GM12878 (cell line): Measurements from ENCODE around the gene WWTR1. TPM values are rescaled to one million over a fixed set of nuclear protein-coding genes. Genes with fewer than 3 reads are reported as not detected.

Experiments
- CHD4 ChIP-seq: fragments of 200-600 bp; sonication (generic); IDR thresholded peaks from 2 replicates; pipeline ENCODE4 v1.6.1; 2016; ENCODE audit warnings: mild to moderate bottlenecking
- CREB1 ChIP-seq: IDR thresholded peaks from 2 replicates; pipeline ENCODE4 v1.6.1; 2012; ENCODE audit warnings: low read depth, mild to moderate bottlenecking, inconsistent platforms
- EP300 ChIP-seq, 2 experiments: fragments of 150-350 bp in 1 of 2; IDR thresholded peaks; 2 replicates each; pipeline ENCODE4 v1.6.1; 2011 to 2012; ENCODE audit warnings: low read depth in 2 of 2, low read length in 2 of 2, borderline replicate concordance in 1 of 2, improper control_type of control experiment in 1 of 2, inconsistent platforms in 1 of 2; ENCODE audit not compliant: control insufficient read depth in 1 of 2
- ESRRA ChIP-seq: IDR thresholded peaks from 2 replicates; pipeline ENCODE4 v1.6.1; 2012; ENCODE audit warnings: mild to moderate bottlenecking, low read length, improper control_type of control experiment
- HDAC6 ChIP-seq: fragments of 200-600 bp; sonication (generic); IDR thresholded peaks from one replicate; pipeline ENCODE4 v1.8.0; 2017; ENCODE audit warnings: antibody characterized with exemption; ENCODE audit not compliant: unreplicated experiment
- IKZF2 ChIP-seq, 2 experiments: fragments of 450-650 bp; IDR thresholded peaks; 2 replicates each; pipeline ENCODE4 v1.6.1; 2017; ENCODE audit warnings: mild to moderate bottlenecking in 2 of 2, moderate library complexity in 2 of 2
- KAT2A ChIP-seq: conservative IDR thresholded peaks from 2 replicates; pipeline ENCODE4 v1.6.1; 2011; ENCODE audit warnings: low read depth, low read length; ENCODE audit not compliant: control insufficient read depth
- MXI1 ChIP-seq: fragments of 150-350 bp; IDR thresholded peaks from 2 replicates; pipeline ENCODE4 v1.6.1; 2011; ENCODE audit warnings: low read depth, mild to moderate bottlenecking, inconsistent platforms, low read length, improper control_type of control experiment
- NBN ChIP-seq: fragments of 450-650 bp; IDR thresholded peaks from 2 replicates; pipeline ENCODE4 v1.6.1; 2016
- NRF1 ChIP-seq: conservative IDR thresholded peaks from 2 replicates; pipeline ENCODE4 v1.6.1; 2011; ENCODE audit warnings: mild to moderate bottlenecking, low read depth, low read length, improper control_type of control experiment
- PAX8 ChIP-seq: fragments of 450-650 bp; IDR thresholded peaks from 2 replicates; pipeline ENCODE4 v1.6.1; 2017; ENCODE audit warnings: mild to moderate bottlenecking, moderate library complexity
- POLR2AphosphoS2 ChIP-seq: IDR thresholded peaks from 2 replicates; pipeline ENCODE4 v1.6.1; 2011; ENCODE audit warnings: low read depth, mild to moderate bottlenecking, low read length, improper control_type of control experiment, moderate library complexity
- SMC3 ChIP-seq: IDR thresholded peaks from 2 replicates; pipeline ENCODE4 v1.6.1; 2011; ENCODE audit warnings: low read length, improper control_type of control experiment, borderline replicate concordance
- SPI1 ChIP-seq: IDR thresholded peaks from 2 replicates; pipeline ENCODE4 v1.6.1; 2011; ENCODE audit warnings: low read depth, mild to moderate bottlenecking, low read length, moderate library complexity, borderline replicate concordance; ENCODE audit not compliant: insufficient read depth
- STAT1 ChIP-seq: fragments of 450-650 bp; conservative IDR thresholded peaks from 2 replicates; pipeline ENCODE4 v1.6.1; 2014; ENCODE audit warnings: antibody characterized with exemption, mild to moderate bottlenecking
- WRNIP1 ChIP-seq: IDR thresholded peaks from 2 replicates; pipeline ENCODE4 v1.6.1; 2011; ENCODE audit warnings: low read depth, low read length, improper control_type of control experiment, borderline replicate concordance
- ZNF384 ChIP-seq: IDR thresholded peaks from 2 replicates; pipeline ENCODE4 v1.6.1; 2012; ENCODE audit warnings: low read depth, mild to moderate bottlenecking, low read length, improper control_type of control experiment, borderline replicate concordance
- ZSCAN29 ChIP-seq: fragments of 450-650 bp; IDR thresholded peaks from 2 replicates; pipeline ENCODE4 v1.6.1; 2017; ENCODE audit warnings: mild to moderate bottlenecking, moderate library complexity
- ZZZ3 ChIP-seq: IDR thresholded peaks from 2 replicates; pipeline ENCODE4 v1.6.1; 2011; ENCODE audit warnings: low read depth; ENCODE audit not compliant: control insufficient read depth, insufficient read length
- polyA plus RNA-seq, 11 experiments: library from polyadenylated mRNA; depleted of rRNA in 4 of 11; unstranded in 6 of 11; stranded (reverse) in 5 of 11; fragments of >200 nt; fragmentation: Nextera tagmentation in 4 of 11; fragmentation: Illumina TruSeq in 1 of 11; extraction: Ambion mirVana in 4 of 11; extraction: Trizol in 1 of 11; gene quantifications; 1 replicate in 1 of 11; 2 replicates in 10 of 11; pipeline versions ENCODE4 v1.2.1 to v1.2.3, GENCODE V29; 2011 to 2016; ENCODE audit warnings: inconsistent platforms in 2 of 11, missing spikeins in 2 of 11, low read depth in 1 of 11
- total RNA-seq, 4 experiments: library from RNA; depleted of rRNA in 3 of 4; stranded (reverse); fragments of >200 nt in 3 of 4; fragmentation: Illumina TruSeq in 1 of 4; extraction: Trizol in 1 of 4; gene quantifications; 2 replicates each; pipeline versions ENCODE4 v1.2.1 to v1.2.3, GENCODE V29; 2013 to 2021
- TF ChIP-seq, protein P1 (sequence below): fragments of 450-650 bp; IDR thresholded peaks from 2 replicates; pipeline ENCODE4 v1.6.1; 2017; ENCODE audit warnings: mild to moderate bottlenecking, low read depth, inconsistent platforms; ENCODE audit not compliant: poor library complexity, severe bottlenecking
- TF ChIP-seq, protein P2 (sequence below): fragments of 450-650 bp; IDR thresholded peaks from 2 replicates; pipeline ENCODE4 v1.6.1; 2017; ENCODE audit warnings: mild to moderate bottlenecking, moderate library complexity
- TF ChIP-seq, protein P3 (sequence below): IDR thresholded peaks from 2 replicates; pipeline ENCODE4 v1.6.1; 2012; ENCODE audit warnings: low read depth, low read length, improper control_type of control experiment

WWTR1 gene
- total and polyA plus RNA-seq, 10 of the 15 experiments (the other 5 are each of a cell fraction or from before 2014, with no cell fraction given) = 2.5 to 18.5 (median 5.8) TPM

DNA sequence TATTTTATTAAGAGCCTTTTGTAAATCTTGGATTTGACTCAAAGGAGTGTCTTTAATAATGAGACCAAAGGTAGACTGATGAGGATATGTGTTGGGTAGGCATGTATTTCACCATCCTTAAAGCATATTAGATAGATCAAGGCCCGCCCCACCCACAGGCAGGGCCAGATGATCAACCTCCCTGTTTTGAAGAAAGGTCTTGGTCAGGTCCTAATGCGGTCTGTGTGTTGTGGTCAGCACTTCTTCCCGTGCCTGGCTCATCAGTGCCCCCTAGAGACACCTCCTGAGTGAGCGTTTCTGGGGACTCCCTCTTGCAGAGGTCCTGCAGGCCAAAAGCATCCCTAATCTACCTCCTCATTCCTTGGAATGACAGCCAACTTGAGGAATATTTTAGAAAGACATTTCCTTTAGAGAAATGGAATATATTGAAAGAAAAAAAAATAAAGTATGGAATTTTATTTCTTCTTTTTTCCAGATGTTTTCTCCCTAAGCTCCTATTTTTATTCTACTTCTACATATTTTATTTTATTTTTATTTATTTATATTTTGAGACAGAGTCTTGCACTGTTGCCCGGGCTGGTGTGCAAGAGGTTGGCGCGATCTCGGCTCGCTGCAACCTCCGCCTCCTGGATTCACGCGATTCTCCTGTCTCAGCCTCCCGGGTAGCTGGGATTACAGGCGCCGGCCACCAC is 177.4 kb downstream of the WWTR1 start (continued):
- no peak for TF ChIP-seq HDAC6
- TF ChIP-seq ZSCAN29 = no peak
- TF ChIP-seq EP300 (IDR thresholded peaks at IDR 0.05; ENCODE audit: borderline replicate concordance in 1 of 2, control insufficient read depth in 1 of 2, low read depth in 2 of 2, low read length in 2 of 2) = no peak
- TF ChIP-seq CHD4 = no peak
- no peak for TF ChIP-seq WRNIP1
- TF ChIP-seq SMC3 = peak; percentile 96
- TF ChIP-seq CREB1 = no peak
- no peak for TF ChIP-seq PAX8
- TF ChIP-seq, protein P1, sequence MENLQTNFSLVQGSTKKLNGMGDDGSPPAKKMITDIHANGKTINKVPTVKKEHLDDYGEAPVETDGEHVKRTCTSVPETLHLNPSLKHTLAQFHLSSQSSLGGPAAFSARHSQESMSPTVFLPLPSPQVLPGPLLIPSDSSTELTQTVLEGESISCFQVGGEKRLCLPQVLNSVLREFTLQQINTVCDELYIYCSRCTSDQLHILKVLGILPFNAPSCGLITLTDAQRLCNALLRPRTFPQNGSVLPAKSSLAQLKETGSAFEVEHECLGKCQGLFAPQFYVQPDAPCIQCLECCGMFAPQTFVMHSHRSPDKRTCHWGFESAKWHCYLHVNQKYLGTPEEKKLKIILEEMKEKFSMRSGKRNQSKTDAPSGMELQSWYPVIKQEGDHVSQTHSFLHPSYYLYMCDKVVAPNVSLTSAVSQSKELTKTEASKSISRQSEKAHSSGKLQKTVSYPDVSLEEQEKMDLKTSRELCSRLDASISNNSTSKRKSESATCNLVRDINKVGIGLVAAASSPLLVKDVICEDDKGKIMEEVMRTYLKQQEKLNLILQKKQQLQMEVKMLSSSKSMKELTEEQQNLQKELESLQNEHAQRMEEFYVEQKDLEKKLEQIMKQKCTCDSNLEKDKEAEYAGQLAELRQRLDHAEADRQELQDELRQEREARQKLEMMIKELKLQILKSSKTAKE = no peak
- TF ChIP-seq ZNF384 = no peak
- no peak for TF ChIP-seq MXI1
- no peak for TF ChIP-seq NRF1
- no peak for TF ChIP-seq SPI1
- TF ChIP-seq KAT2A = no peak
- no peak for TF ChIP-seq IKZF2 (IDR thresholded peaks at IDR 0.05)
- no peak for TF ChIP-seq ZZZ3
- TF ChIP-seq, protein P2, sequence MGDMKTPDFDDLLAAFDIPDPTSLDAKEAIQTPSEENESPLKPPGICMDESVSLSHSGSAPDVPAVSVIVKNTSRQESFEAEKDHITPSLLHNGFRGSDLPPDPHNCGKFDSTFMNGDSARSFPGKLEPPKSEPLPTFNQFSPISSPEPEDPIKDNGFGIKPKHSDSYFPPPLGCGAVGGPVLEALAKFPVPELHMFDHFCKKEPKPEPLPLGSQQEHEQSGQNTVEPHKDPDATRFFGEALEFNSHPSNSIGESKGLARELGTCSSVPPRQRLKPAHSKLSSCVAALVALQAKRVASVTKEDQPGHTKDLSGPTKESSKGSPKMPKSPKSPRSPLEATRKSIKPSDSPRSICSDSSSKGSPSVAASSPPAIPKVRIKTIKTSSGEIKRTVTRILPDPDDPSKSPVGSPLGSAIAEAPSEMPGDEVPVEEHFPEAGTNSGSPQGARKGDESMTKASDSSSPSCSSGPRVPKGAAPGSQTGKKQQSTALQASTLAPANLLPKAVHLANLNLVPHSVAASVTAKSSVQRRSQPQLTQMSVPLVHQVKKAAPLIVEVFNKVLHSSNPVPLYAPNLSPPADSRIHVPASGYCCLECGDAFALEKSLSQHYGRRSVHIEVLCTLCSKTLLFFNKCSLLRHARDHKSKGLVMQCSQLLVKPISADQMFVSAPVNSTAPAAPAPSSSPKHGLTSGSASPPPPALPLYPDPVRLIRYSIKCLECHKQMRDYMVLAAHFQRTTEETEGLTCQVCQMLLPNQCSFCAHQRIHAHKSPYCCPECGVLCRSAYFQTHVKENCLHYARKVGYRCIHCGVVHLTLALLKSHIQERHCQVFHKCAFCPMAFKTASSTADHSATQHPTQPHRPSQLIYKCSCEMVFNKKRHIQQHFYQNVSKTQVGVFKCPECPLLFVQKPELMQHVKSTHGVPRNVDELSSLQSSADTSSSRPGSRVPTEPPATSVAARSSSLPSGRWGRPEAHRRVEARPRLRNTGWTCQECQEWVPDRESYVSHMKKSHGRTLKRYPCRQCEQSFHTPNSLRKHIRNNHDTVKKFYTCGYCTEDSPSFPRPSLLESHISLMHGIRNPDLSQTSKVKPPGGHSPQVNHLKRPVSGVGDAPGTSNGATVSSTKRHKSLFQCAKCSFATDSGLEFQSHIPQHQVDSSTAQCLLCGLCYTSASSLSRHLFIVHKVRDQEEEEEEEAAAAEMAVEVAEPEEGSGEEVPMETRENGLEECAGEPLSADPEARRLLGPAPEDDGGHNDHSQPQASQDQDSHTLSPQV = no peak
- TF ChIP-seq NBN = no peak
- no peak for TF ChIP-seq ESRRA
- no peak for TF ChIP-seq POLR2AphosphoS2
- no peak for TF ChIP-seq STAT1
- TF ChIP-seq, protein P3, sequence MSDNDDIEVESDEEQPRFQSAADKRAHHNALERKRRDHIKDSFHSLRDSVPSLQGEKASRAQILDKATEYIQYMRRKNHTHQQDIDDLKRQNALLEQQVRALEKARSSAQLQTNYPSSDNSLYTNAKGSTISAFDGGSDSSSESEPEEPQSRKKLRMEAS = no peak
